Activated CD8-positive, alpha-beta T cell treated with anti-CD3 and anti-CD28 coated beads, Interleukin-2, amount 10 ng/mL, durations not matched to agents 7 days and 5 days (primary cell): ENCODE measurements around the gene IGFBP3. TPM values are rescaled to one million over a fixed set of nuclear protein-coding genes. Genes with fewer than 3 reads are reported as not detected.
"Not testable (repeated sequence)": the region's sequence is repeated elsewhere in the genome, so short reads cannot be mapped to it uniquely, and the experiment has no call there.

ENCODE experiments used
- ATAC-seq: fragments of 150-1000 bp; cut with Tn5 transposase; one replicate; pipeline ENCODE4 v1.10.0; 2021; ENCODE audit warnings: moderate library complexity
- CTCF ChIA-PET: fragments of 350-600 bp; sonication (Branson Sonifier 250); formaldehyde crosslinking; loops from one replicate; lab custom pipeline; 2021; ENCODE audit warnings: antibody characterized with exemption; lab: Charles Lee
- POLR2A ChIA-PET: fragments of 350-600 bp; sonication (Branson Sonifier 250); formaldehyde crosslinking; loops from one replicate; lab custom pipeline; 2021; ENCODE audit warnings: antibody characterized with exemption; lab: Charles Lee
- DNase-seq: peaks from one replicate; pipeline ENCODE4 v3.0.0-alpha.2; 2020
- H3K27ac Mint-ChIP-seq: one replicate; pipeline ENCODE4 v1.8.0; 2021; ENCODE audit warnings: mild to moderate bottlenecking, mixed read lengths
- H3K27me3 Mint-ChIP-seq: one replicate; pipeline ENCODE4 v1.8.0; 2021; ENCODE audit warnings: low read depth, mixed read lengths
- H3K36me3 Mint-ChIP-seq: one replicate; pipeline ENCODE4 v1.8.0; 2021; ENCODE audit warnings: low read depth, mixed read lengths
- H3K4me1 Mint-ChIP-seq: one replicate; pipeline ENCODE4 v1.8.0; 2021; ENCODE audit warnings: low read depth, mixed read lengths
- H3K4me3 Mint-ChIP-seq: one replicate; pipeline ENCODE4 v1.8.0; 2021; ENCODE audit warnings: mild to moderate bottlenecking, mixed read lengths
- H3K9me3 Mint-ChIP-seq: one replicate; pipeline ENCODE4 v1.8.0; 2022; ENCODE audit warnings: mixed read lengths; ENCODE audit not compliant: insufficient read depth
- total RNA-seq, 2 experiments: library from RNA; stranded (reverse); gene quantifications; one replicate each; pipeline ENCODE4 v1.2.3, GENCODE V29; 2021

The IGFBP3 gene, protein sequence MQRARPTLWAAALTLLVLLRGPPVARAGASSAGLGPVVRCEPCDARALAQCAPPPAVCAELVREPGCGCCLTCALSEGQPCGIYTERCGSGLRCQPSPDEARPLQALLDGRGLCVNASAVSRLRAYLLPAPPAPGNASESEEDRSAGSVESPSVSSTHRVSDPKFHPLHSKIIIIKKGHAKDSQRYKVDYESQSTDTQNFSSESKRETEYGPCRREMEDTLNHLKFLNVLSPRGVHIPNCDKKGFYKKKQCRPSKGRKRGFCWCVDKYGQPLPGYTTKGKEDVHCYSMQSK
- total RNA-seq = 1 to 10 TPM in 1 of 2 experiments, under 1 TPM in 1; 0.90 to 1.0 TPM

DNA sequence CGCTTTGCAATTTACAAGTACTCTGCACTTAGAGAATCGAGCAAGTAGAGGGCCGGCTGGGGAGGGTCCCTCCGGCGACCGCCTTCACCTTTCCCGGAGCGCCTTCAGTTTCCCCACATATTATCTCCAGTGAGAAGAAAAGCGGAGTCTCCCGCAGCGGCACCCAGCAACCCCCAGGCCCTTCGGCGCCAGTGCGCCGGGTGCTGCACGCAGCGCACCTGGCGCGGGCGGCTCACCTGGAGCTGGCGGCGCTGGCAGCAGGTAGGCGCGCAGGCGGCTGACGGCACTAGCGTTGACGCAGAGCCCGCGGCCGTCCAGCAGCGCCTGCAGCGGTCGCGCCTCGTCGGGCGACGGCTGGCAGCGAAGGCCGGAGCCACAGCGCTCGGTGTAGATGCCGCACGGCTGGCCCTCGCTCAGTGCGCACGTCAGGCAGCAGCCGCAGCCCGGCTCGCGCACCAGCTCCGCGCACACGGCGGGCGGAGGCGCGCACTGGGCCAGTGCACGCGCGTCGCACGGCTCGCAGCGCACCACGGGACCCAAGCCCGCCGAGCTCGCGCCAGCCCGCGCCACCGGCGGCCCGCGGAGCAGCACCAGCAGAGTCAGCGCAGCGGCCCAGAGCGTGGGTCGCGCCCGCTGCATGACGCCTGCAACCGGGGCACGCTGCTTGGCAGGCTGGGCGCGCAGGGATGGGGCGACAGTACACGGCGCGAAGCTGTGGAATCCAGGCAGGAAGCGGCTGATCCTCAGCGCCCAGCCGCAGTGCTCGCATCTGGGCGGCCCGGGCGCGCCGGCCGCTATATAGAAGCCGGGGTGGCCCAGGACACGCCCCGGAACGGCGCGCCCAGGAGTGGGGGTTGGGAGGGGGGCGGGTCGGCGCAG, at the start of gene IGFBP3:
TSS of gene IGFBP3 (minus strand) at position 771 of the 879 bp plus-strand sequence. CDS start at position 639, 132 bp downstream.
- ATAC-seq (peak; percentile 34), DNase-seq (no peak)
- peaks cover 2% of the 10 kb centered on the region for H3K36me3 Mint-ChIP-seq
- POLR2A ChIA-PET = no interaction called here
- peaks cover 66% of the 10 kb centered on the region for H3K27me3 Mint-ChIP-seq
- peak within 1 kb of the TSS; percentile 40 for H3K4me3 Mint-ChIP-seq
- CTCF ChIA-PET = interaction anchor here (2.0 to 2.7 kb wide), 2 partner anchors 19 to 30 kb away, joined by 4 to 11 read pairs; no protein-coding TSS in a partner anchor
- no peak within 1 kb of the TSS for H3K27ac Mint-ChIP-seq
- H3K9me3 Mint-ChIP-seq = no peaks in the 10 kb centered on the region
- peaks cover 41% of the 10 kb centered on the region for H3K4me1 Mint-ChIP-seq

DNA sequence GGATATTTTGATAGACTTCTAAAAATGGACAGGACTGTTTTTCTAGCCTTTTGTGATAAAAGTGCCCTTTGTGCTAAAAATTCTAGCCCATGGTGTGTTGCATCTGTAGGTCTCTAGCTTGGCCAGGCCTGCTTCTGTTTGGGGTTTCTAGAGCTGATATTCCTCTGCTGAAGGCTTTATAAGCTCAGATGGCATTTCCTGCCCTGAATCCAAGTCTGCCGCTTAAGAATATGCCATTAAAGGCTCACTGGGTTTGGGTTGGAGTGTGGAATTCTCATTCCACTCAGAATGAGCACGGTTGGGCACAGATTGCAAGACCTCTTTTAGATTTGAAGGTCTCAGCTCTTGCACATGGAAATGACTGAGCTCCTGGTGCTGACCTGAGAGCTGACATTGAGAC, 49.4 kb upstream of the IGFBP3 start:
- no peaks in the 10 kb centered on the region for H3K27me3 Mint-ChIP-seq
- H3K4me1 Mint-ChIP-seq = peaks cover 7% of the 10 kb centered on the region
- H3K27ac Mint-ChIP-seq = no peak overlapping the region
- no peak overlapping the region for H3K4me3 Mint-ChIP-seq
- ChIA-PET POLR2A (no interaction called here), CTCF (no interaction called here)
- no peaks in the 10 kb centered on the region for H3K9me3 Mint-ChIP-seq
- no peak for DNase-seq
- no peak for ATAC-seq
- no peaks in the 10 kb centered on the region for H3K36me3 Mint-ChIP-seq

DNA sequence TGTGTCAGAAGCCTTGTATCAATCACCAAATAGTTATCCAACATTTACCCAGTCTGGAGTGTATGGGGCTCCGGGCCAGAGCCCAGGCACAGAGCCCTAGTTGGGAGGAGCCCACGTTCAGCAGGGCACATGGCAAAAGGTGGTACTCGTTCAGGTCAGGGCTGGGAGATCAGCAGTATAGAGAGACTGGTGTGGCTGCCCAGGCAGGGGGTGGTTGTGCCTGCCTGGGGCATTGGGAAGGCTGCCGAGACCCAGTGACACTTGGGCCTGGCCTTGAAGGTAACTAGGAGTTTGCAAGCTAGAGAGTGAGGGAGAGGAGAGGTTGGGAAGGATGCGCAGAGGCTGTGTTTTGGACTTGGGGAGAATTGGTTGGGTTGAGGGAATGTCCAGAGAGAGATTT, 48.9 kb upstream of the IGFBP3 start:
- DNase-seq (no peak), ATAC-seq (no peak)
- Mint-ChIP-seq H3K4me1 (peaks cover 7% of the 10 kb centered on the region), H3K36me3 (no peaks in the 10 kb centered on the region), H3K27me3 (no peaks in the 10 kb centered on the region), H3K27ac (no peak overlapping the region), H3K4me3 (no peak overlapping the region), H3K9me3 (no peaks in the 10 kb centered on the region)
- ChIA-PET POLR2A (no interaction called here), CTCF (no interaction called here)

DNA sequence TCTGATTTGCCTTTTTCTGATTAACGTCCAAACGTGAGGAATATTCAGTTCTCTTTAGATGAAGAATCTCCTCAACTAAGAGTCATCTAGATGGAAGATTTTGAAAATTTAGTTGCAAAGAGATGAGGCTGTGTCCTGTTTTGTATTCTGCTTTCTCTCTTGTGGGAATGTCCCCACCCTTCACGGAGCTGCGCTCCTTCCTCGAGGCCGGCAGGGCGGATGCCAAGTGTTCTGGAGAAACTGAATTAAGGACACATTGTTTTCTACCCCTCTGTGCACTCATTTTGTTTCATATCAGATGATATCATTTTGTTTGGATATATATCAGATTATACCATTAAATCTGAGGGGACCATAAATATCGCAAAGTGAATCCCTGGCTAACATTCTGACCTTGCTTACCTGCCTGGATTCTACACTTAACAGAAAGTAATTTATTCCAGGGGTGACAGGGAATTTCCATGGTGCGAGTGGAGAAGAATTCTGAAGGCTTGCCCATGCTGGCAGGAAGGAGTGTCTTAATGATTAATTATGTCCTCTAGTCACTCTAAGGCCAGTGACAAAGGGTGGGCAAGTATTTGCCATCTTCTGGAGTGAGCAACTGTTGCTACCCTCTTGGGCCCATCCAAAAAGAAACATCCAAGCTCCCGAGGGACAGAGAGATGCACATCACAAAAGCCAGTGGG, 47.9 kb upstream of the IGFBP3 start:
- no peaks in the 10 kb centered on the region for H3K27me3 Mint-ChIP-seq
- H3K27ac Mint-ChIP-seq = no peak overlapping the region
- no peak for ATAC-seq
- no peaks in the 10 kb centered on the region for H3K36me3 Mint-ChIP-seq
- no peak overlapping the region for H3K4me3 Mint-ChIP-seq
- ChIA-PET POLR2A (no interaction called here), CTCF (no interaction called here)
- H3K9me3 Mint-ChIP-seq = no peaks in the 10 kb centered on the region
- H3K4me1 Mint-ChIP-seq = peaks cover 7% of the 10 kb centered on the region
- DNase-seq = no peak

DNA sequence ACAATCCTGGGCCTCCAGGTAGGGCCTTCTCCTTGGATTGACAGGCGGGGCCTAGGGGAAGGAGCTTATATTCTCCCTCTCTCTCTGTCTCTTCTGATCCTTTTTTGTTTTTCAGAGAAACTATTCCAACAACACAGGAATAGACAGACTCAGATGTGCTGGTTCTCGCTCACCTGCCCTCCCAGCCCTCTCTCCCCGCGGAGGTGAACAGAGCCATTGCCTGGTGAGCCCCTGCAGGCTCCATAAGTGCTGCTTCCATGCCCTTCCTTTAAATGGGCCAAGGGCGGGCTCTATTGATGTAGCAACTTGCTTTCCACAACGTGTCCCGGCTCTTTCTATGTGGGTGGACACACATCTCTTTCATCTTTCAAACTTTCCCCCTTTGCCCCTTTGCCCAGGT, 47.2 kb upstream of the IGFBP3 start:
- ATAC-seq (no peak), DNase-seq (no peak)
- Mint-ChIP-seq H3K9me3 (no peaks in the 10 kb centered on the region), H3K27me3 (no peaks in the 10 kb centered on the region), H3K27ac (no peak overlapping the region), H3K4me1 (peaks cover 7% of the 10 kb centered on the region), H3K36me3 (no peaks in the 10 kb centered on the region), H3K4me3 (no peak overlapping the region)
- ChIA-PET CTCF (no interaction called here), POLR2A (no interaction called here)

DNA sequence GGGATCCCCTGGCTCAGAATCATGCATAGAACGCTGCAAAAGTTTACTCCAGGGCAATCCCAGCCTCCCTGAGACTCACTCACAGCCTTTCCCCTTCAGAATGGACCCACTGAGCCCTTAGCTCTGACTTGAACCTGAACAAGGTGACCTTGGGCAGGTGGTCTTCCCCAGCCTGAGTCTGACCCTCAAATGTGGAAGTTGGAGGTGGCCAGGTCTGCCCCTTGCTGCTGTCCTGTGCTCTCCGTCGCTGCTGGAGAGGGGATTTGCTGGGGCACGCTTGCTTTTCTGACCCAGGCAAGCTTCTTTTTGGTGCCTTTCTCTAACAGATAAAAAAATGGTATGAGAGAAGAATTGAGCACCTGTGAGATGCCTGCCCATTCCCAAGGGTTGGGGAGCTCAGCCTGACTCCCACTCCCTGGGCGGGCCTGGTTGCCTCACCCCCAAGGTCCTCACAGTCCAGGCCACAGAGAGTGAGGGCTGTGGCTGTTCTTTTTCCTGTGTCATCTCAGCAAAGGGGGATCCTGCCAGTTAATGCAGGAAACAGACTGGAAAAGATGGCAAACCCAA, 46.6 kb upstream of the IGFBP3 start:
- Mint-ChIP-seq H3K4me3 (no peak overlapping the region), H3K9me3 (no peaks in the 10 kb centered on the region), H3K4me1 (peaks cover 2% of the 10 kb centered on the region), H3K27ac (no peak overlapping the region), H3K27me3 (no peaks in the 10 kb centered on the region), H3K36me3 (no peaks in the 10 kb centered on the region)
- no peak for ATAC-seq
- POLR2A ChIA-PET = no interaction called here
- CTCF ChIA-PET = no interaction called here
- DNase-seq = no peak

DNA sequence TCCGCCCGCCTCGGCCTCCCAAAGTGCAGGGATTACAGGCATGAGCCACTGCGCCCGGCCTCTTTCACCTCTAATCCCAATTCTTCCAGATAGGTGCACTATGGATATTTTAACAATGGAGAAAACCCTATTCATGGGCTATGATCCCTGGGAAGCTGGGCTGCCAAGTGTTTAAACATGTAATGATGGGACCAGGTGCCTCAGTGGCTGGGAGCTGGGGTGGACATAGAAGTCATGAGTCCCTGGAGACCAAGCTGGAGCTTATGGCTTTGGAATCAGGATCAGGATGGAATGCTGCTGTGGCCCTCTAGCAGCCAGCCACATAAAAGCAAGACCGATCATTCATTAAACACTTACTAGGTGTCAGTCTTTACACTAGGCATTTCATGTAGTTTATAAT, 41.8 kb upstream of the IGFBP3 start:
- DNase-seq (no peak), ATAC-seq (no peak)
- Mint-ChIP-seq H3K9me3 (no peaks in the 10 kb centered on the region), H3K4me3 (no peak overlapping the region), H3K4me1 (no peaks in the 10 kb centered on the region), H3K27ac (no peak overlapping the region), H3K27me3 (peaks cover 2% of the 10 kb centered on the region), H3K36me3 (no peaks in the 10 kb centered on the region)
- CTCF ChIA-PET = no interaction called here
- POLR2A ChIA-PET = no interaction called here

DNA sequence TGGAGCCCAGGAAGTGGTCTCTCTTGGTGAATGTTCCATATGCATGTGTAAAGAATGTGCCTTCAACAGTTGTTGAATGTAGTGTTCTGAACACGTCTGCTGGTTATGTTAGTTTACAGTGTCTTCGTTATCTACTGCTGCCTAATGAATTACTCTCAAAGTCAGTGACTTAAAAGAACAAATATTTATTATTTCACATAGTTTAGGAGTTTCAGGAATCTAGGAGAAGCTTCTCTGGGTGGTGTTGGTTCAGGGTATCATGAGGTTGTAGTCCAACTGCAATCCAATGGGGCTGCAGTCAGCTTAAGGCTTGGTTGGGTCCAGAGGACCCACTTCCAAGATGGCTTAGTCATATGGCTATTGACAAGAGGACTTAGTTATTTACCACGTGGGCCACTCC, 36.6 kb upstream of the IGFBP3 start:
- H3K9me3 Mint-ChIP-seq = no peaks in the 10 kb centered on the region
- H3K27me3 Mint-ChIP-seq = peaks cover 2% of the 10 kb centered on the region
- H3K36me3 Mint-ChIP-seq = no peaks in the 10 kb centered on the region
- ATAC-seq (no peak), DNase-seq (no peak)
- no peak overlapping the region for H3K4me3 Mint-ChIP-seq
- POLR2A ChIA-PET = no interaction called here
- H3K27ac Mint-ChIP-seq = no peak overlapping the region
- CTCF ChIA-PET = no interaction called here
- H3K4me1 Mint-ChIP-seq = no peaks in the 10 kb centered on the region

DNA sequence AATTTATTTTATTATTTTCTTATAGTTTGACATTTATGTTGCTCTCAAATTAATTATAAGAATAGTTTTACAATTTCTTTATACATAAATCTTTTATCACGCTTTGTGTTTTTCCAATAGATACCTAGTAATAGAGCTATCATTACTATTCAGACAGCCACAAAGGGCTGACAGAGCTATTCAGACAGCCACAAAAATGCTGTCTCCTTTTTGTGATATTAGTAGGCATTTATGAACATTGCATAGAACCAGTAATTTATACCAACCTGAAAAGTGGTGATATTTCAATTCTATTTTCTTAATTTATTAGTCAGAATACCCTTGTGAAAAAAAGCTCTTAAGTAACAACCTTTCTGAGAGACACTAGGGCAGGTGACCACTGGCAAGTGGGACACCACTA, 34.2 kb upstream of the IGFBP3 start:
- POLR2A ChIA-PET = no interaction called here
- H3K27me3 Mint-ChIP-seq = peaks cover 2% of the 10 kb centered on the region
- H3K4me3 Mint-ChIP-seq = no peak overlapping the region
- H3K9me3 Mint-ChIP-seq = no peaks in the 10 kb centered on the region
- CTCF ChIA-PET = no interaction called here
- no peak for ATAC-seq
- H3K27ac Mint-ChIP-seq = no peak overlapping the region
- no peaks in the 10 kb centered on the region for H3K36me3 Mint-ChIP-seq
- H3K4me1 Mint-ChIP-seq = no peaks in the 10 kb centered on the region
- no peak for DNase-seq

DNA sequence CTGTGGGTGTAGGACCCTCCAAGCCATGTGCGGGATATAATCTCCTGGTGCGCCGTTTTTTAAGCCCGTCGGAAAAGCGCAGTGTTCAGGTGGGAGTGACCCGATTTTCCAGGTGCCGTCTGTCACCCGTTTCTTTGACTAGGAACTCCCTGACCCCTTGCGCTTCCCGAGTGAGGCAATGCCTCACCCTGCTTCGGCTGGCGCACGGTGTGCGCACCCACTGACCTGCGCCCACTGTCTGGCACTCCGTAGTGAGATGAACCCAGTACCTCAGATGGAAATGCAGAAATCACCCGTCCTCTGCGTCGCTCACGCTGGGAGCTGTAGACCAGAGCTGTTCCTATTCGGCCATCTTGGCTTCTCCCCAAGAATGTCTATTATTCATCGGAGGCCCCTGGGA, 32.0 kb upstream of the IGFBP3 start:
- CTCF ChIA-PET, DNase-seq, H3K9me3 Mint-ChIP-seq, H3K4me3 Mint-ChIP-seq, POLR2A ChIA-PET, H3K36me3 Mint-ChIP-seq, H3K27ac Mint-ChIP-seq, H3K27me3 Mint-ChIP-seq, H3K4me1 Mint-ChIP-seq, ATAC-seq: not testable (repeated sequence)

DNA sequence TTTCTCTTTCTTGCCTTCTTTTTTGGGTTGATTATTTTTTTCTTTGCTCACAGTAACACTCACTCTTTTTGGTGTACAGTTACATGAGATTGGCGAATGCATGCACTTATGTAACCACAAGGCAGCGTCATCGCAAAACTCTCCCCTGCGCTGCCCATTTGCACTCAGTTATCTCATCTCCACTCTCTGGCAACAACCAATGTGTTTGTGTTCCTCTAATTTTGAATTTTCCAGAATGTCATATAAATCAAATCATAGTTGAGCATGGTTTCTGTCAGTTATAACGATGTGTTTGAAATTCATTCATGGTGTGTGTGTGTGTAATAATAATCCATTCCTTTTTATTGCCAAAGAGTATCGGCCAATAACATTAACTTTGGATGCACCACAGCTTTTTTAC, 23.0 kb upstream of the IGFBP3 start:
- H3K36me3 Mint-ChIP-seq = peaks cover 3% of the 10 kb centered on the region
- DNase-seq (no peak), ATAC-seq (no peak)
- ChIA-PET POLR2A (no interaction called here), CTCF (no interaction called here)
- peaks cover 7% of the 10 kb centered on the region for H3K27me3 Mint-ChIP-seq
- peaks cover 6% of the 10 kb centered on the region for H3K9me3 Mint-ChIP-seq
- H3K27ac Mint-ChIP-seq = no peak overlapping the region
- no peak overlapping the region for H3K4me3 Mint-ChIP-seq
- peaks cover 19% of the 10 kb centered on the region for H3K4me1 Mint-ChIP-seq
